GM19463 (cell line): ENCODE measurements around the gene SRGAP2B.
"Not testable (repeated sequence)": the region's sequence is repeated elsewhere in the genome, so short reads cannot be mapped to it uniquely, and the experiment has no call there.

Experiments
- ATAC-seq: cut with Tn5 transposase; IDR thresholded peaks from one replicate; pipeline ENCODE4 v1.9.1; 2021; ENCODE audit warnings: mild to moderate bottlenecking, moderate library complexity; ENCODE audit not compliant: unreplicated experiment

SRGAP2B gene

DNA sequence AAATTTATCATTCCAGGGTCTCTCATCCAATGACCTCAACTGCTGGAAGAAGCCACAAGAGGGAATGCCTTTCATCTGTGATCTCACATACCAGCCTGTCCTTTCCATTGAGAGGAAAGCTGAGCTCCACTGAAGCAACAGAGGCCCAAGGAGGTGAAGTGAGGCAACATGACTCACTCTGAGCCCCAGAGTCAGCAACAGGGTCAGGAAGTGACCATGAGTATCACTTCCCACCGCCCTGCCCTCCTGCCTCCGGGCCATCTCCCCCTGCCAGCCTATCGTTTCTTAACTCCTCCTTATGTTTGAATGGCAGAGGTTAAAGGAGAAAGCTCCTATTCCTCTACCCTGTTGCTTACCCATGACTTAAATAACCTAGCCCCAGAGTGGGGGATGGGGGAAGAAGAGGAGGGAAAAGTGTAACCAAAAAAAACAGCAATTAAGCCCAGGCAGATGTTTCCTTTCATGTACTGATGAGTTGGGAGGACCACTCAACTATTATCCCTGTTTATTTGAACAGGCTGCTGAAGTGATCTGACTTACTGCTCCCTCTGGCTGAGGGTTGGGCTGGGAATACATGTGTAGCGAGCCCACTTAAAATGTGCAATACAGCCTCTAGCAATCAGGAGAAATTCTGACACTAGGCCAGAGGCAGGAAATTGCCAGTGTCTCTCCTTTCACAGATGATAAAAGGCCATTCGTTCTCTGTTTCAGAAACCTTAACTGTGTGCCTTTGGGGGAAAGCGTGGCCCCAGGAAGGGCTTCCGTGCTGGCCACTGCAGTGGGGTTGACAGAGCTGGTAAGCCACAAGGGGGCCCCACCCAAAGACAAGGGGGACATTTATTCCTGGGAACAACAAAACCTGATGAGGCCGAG, 177.7 kb downstream of the SRGAP2B start:
- ATAC-seq: not testable (repeated sequence)

GRCh38 chr1:144913977-144914734, 181.0 kb downstream of the SRGAP2B start:
- ATAC-seq: not testable (repeated sequence)

DNA sequence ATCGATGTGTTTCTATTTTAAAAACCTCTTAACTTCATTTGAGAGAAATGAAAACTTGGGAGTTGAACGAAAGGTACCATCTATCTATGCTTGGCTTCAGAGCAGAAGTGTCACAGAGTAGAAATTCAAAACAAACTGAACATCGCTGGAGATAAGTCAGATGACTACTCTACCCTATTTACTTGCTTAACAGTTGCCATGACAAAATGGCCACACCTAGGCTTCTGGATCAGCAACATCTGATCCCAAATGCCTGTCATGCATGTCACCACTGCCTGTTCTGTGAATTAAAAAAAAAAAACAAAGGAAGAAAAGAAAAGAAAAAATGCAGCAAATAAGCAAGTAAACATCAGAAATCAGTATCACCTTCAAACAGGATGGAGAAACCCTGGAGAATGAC, 181.7 kb downstream of the SRGAP2B start:
- ATAC-seq: not testable (repeated sequence)

- not testable (repeated sequence) for ATAC-seq
Measured at GRCh38 chr1:144910729-144911128, 184.4 kb downstream of the SRGAP2B start.

- not testable (repeated sequence) for ATAC-seq
Measured at GRCh38 chr1:144900841-144901240, 194.3 kb downstream of the SRGAP2B start.

- ATAC-seq: not testable (repeated sequence)
Measured at GRCh38 chr1:144894454-144895201, 200.5 kb downstream of the SRGAP2B start.

DNA sequence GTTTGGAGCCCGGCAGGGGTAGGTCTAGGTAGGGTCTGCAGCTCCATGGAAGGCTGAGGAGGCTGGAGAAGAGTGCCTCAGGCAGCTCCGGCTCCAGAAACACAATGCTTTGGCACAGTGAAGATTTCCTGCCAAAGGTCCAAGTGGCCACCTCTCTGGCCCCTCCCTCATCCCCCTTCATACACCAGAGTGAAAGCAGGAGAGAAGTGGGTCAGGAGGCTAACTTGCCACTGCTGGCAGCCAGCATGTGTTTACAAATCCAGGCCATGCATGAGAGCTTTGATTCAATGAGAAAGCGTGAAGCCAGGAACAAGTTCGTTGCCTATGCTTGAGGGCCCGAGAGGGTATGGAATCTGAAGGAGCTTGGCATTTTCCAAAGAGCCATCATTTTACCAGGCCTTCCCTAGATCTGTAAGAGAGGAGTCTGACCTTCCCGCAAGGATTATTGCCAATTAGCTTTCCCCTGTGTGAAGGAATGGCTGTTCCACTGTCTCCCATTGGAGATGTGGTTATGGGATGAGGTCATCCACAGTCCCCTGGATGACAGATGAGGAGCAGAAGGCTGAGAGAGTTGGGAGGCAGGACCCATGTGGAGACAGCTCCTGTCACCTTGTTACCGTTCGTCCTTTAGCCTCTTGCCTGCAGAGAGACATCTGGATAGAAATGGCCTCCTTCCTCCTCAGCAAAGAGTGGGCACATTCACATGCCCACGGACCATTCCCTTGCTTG, 201.3 kb downstream of the SRGAP2B start:
- ATAC-seq: not testable (repeated sequence)

DNA sequence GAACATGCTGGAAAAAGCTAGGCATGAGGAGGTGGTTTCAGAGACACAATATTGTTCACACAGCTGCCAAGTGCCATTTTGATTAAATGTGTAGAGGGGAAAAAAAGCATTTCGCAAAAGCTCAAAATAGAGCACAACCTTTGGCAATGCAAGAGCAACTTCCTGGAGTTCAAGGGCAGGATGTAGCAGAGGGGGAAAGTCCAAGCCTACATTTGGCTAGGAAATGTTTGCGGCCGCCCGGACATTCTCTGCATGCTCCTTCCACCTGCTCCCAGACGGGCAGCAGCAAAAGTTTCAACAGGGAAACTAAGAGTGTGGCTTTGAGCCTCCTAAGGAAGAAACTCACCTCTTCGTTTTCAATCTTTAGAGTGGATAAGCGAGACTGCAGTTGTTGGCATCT, 202.1 kb downstream of the SRGAP2B start:
- ATAC-seq: not testable (repeated sequence)

DNA sequence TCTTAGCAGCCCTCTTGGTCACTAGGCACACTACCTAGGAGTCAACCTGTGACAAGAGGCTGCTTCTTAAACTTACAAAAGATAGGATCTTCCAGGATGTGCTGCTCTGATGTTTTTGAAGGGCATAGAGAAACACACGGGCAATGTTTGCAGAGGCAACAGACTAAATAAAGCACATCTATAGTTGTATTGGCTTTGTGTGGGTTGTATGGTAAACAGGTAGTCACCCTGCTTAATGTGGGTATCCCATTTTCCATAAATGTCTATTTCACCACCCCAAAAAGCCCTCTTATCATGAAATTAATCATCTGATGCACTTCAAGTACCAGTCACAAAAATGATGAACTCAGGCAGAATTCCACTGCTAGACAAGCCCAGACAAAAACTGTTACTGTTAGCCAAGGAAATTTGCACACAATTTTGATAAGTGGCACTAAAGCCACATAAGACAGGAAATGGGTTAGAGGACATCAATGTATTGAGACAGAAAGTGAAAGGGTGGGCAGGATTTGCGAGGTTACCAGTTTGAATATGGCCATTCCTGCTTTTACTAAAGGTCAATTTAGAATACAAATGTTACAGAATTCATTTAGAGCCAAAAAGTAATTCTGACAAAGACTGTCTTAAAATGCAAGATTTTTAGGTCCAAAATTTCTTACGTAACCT, 205.5 kb downstream of the SRGAP2B start:
- ATAC-seq: not testable (repeated sequence)

- not testable (repeated sequence) for ATAC-seq
Measured at GRCh38 chr1:144883022-144883421, 212.1 kb downstream of the SRGAP2B start.

DNA sequence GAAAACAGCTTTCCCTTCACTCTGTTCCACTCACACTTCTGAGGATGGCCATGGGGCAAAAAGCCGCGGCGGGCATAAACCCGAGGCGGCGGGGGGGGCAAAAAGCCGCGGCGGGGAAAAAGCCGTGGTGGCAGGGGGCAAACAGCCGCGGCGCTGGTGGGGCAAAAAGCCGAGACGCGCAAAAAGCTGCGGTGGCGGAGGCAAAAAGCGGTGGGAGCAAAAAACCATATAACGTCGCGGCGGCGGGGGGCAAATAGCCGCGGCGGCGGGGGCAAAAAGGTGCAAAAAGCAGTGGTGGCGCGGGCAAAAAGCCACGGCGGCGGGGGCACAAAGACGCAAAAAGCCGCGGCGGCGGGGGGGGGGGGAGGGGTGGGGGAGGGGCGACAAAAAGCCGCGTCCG, 212.8 kb downstream of the SRGAP2B start:
- ATAC-seq: not testable (repeated sequence)

DNA sequence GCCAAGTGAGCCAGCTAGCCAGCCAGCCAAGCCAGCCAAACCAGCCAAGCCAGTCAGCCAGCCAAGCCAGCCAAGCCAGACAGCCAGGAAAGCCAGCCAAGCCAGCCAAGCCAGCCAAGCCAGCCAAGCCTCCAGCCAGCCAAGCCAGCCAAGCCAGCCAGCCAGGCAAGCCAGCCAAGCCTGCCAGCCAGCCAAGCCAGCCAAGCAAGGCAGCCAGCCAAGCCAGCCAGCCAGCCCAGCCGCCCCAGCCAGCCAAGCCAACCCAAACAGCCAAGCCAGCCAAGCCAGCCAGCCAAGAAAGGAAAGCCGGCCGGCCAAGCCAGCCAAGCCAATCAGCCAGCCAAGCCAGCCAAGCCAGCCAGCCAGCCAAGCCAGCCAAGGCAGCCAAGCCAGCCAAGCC, 236.5 kb downstream of the SRGAP2B start:
- ATAC-seq: not testable (repeated sequence)
